Fibroblast of lung (primary cell): ENCODE measurements around the gene GARIN5A.

Experiments
- EZH2 ChIP-seq: IDR thresholded peaks from 2 replicates; pipeline ENCODE4 v1.5.1; 2012; ENCODE audit warnings: low read length, control low read depth, mild to moderate bottlenecking; ENCODE audit errors: missing control alignments
- TF ChIP-seq, protein P1 (sequence below), 2 donors: IDR thresholded peaks in 1 of 2; conservative IDR thresholded peaks in 1 of 2; 1 replicate in 1 of 2; 2 replicates in 1 of 2; pipeline ENCODE4 v1.5.1; 2011 to 2012; ENCODE audit warnings: low read length in 2 of 2, control low read depth in 1 of 2, inconsistent platforms in 1 of 2, low read depth in 1 of 2, mild to moderate bottlenecking in 1 of 2

DNA sequence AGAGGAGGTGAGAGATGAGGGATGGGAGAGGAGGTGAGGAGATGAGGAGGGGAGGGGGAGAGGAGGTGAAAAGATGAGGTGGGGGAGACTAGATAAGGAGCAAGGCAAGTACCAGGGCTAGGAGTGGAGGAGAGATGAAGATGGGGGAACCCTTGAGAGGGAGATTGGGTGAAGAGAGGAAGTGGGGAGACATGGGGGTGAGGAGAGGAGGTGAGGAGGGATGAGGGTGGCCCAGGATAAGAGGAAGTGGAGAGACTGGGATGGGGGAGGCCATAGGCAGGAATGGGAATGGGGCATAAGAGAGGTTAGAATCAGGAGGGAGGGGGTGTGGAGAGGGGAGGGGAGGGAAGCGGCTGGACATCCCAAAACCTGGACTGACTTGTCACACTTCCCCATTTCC is 17.0 kb downstream of the GARIN5A start:
- TF ChIP-seq, protein P1, sequence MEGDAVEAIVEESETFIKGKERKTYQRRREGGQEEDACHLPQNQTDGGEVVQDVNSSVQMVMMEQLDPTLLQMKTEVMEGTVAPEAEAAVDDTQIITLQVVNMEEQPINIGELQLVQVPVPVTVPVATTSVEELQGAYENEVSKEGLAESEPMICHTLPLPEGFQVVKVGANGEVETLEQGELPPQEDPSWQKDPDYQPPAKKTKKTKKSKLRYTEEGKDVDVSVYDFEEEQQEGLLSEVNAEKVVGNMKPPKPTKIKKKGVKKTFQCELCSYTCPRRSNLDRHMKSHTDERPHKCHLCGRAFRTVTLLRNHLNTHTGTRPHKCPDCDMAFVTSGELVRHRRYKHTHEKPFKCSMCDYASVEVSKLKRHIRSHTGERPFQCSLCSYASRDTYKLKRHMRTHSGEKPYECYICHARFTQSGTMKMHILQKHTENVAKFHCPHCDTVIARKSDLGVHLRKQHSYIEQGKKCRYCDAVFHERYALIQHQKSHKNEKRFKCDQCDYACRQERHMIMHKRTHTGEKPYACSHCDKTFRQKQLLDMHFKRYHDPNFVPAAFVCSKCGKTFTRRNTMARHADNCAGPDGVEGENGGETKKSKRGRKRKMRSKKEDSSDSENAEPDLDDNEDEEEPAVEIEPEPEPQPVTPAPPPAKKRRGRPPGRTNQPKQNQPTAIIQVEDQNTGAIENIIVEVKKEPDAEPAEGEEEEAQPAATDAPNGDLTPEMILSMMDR (conservative IDR thresholded peaks at IDR 0.05 in 1 of 2, IDR thresholded peaks at IDR 0.05 in 1 of 2; ENCODE audit: low read depth in 1 of 2, low read length in 2 of 2): no peak
- TF ChIP-seq EZH2: no peak
